ENCODE measurements around the gene PTPRH.
"Not testable (repeated sequence)": the region's sequence is repeated elsewhere in the genome, so short reads cannot be mapped to it uniquely, and the experiment has no call there.

Gene PTPRH

GRCh38 chr19:55158848-55159749 is 50.2 kb downstream of the PTPRH start:
- no peak for DNase-seq

GRCh38 chr19:55158423-55158822 is 50.9 kb downstream of the PTPRH start:
- DNase-seq = no peak

DNA sequence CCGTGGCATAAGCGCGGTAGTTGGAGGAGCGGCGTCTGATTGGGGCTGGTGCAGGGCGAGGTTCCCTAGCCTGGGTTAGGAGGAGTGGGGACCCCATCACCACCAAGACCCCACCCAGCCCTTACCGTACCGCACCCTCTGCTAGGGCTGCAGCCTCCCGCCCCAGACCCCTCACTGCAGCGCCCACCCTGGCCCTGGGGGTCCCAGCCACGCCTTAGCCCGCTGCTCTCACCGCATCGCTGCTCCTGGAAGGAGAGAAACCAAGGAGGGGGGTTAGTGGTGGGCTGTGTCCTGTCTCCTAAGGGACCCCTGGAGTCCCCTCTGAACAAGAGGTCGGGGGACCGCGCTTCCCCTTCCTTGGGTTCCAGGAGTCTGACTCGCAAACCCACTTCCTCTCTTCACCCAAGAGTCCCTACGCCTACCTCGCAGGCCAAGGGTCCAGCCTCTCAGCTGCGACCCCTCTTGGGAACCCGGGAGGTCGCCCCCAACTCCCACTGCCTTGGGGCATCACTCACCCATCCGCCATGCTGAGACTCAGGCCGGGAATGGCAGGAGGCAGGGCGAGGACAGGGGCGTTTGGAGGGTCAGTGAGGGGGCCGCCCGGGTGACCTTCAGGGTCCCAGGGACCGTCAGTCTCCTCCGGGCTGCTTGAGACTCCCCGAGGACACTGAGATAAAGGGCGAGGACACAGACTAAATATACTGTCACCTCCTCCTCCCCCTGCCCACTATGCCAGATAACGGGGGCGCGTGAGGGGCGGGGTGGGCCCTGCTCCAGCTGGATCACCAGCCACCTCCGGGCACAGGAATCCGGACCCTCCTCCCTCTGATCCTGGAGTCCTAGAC is 52.0 kb downstream of the PTPRH start, which contains the start of gene TNNI3:
Gene TNNI3, minus strand, starts transcription at position 669 of the 845 bp plus-strand sequence. Its CDS starts 143 bp downstream, at position 526.
- DNase-seq = no peak

DNA sequence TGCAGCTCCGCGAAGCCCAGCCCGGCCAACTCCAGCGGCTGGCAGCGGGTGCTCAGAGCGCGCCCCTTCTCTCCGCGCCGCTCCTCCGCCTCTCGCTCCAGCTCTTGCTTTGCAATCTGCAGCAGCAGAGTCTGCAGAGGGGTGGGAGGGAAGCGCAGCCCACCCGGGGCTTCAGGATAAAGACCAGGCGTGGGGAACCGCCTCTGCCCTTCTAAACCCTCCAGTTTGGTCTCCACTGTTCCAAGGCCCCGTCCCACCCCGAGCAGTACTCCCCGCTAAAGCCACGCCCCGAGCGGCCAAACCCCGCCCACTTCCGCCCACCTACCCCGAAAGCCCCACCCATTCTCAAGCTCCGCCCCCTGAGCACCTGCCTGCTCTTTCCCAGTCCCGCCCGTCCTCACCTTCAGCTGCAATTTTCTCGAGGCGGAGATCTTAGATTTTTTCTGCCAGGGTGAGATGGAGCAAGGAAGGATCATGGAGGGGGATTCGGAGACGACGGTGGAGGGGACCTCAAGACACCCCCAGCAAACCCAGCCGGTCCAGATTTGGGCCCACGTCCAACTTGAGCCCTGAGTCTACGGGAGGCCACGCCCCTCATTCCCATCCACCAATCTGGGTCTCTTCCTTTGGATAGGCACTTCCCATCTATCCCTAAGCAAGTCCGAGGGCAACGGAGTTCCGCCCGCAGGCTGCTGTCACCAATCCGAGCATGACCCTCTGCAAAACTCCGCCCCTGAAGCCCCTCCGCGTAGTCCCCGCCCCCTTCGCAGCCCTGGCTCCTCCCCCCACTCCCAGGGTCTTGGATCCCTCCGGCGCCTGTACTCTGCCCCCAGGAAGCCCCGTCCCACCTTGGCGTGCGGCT is 52.9 kb downstream of the PTPRH start:
- peak in 3 of 4 experiments; percentile 23 to 43 (median 31) for DNase-seq

- DNase-seq = not testable (repeated sequence)
Measured at GRCh38 chr19:55155784-55156183, 53.5 kb downstream of the PTPRH start.

- DNase-seq = no peak
Measured at GRCh38 chr19:55153652-55154264, 55.5 kb downstream of the PTPRH start.

DNA sequence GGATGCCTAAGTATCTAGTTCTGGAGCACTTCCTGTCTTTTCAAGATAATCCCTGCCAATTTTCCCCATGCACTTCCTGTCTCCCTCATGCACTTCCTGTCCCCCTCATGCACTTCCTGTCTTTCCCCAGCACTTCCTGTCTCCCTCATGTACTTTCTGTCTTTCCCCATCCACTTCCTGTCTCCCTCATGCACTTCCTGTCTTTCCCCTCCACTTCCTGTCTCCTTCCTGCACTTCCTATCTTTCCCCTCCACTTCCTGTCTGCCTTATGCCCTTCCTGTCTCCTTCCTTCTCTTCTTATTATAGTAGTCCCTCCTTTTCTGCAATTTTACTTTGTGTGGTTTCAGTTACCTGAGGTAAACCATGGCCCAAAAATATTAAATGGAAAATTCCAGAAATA is 57.3 kb downstream of the PTPRH start:
- DNase-seq = no peak

GRCh38 chr19:55149078-55150003 is 60.0 kb downstream of the PTPRH start, which contains the start of gene TNNT1:
Gene TNNT1 (minus strand): TSS chr19:55149206. CDS start chr19:55147157, 2,049 bp downstream.
- no peak for DNase-seq

DNA sequence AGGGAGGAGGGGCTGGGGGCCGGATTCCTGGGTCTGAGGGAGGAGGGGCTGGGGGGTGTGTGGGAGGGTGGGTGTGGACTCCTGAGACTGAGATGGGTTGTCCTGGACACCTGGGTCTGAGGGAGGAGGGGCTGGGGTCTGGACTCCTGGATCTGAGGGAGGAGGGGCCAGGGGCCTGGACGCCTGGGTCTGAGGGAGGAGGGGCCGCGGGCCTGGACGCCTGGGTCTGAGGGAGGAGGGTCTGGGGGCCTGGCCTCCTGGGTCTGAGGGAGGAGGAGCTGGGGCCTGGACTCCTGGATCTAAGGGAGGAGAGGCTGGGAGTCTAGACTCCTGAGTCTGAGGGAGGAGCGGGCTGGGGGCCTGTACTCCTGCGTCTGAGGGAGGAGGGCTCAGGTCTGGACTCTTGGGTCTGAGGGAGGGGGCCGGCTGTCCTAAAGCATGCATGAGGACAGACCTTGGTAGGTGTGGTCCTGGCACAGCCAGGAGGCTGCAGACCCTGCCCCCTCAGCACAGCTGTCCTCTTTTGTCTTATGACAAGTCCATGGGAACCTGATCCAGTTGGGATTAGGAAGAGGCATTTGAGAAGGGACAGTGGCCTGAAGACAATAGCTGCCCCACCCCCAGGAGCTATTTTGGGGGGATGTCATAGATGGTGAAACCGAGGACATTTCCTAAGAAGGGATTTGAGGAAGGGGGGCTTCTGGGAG is 61.6 kb downstream of the PTPRH start:
- no peak for DNase-seq

DNA sequence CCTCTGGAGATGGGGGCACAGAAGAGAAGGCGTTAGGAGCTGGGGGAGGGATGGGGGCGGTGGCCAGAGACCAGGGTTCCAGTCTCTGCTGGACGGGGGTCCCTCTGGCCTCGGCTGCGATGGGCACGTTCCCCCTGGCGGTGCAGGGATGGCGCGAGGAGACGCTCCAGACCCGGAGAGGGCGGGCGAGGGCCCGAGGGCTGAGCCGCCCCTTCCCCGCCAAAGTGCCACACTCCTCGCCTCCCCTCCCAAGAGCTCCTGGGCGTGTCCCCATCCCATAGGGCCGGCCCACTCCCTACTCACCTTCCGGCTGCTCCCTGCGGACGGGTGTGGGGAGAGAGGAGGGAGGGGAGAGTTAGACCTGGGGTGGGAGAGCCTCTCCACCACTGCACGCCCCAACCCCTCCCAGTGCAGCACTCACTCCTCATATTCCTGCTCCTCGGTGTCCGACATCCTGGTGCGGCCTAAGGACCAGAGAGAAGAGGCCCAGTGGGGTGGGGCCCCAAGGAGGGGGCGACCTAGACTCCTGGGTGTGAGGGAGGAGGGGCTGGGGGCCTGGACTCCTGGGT is 62.5 kb downstream of the PTPRH start:
- DNase-seq = no peak

GRCh38 chr19:55146078-55146704 is 63.1 kb downstream of the PTPRH start:
- peak; percentile 35 to 57 (median 47) for DNase-seq

DNA sequence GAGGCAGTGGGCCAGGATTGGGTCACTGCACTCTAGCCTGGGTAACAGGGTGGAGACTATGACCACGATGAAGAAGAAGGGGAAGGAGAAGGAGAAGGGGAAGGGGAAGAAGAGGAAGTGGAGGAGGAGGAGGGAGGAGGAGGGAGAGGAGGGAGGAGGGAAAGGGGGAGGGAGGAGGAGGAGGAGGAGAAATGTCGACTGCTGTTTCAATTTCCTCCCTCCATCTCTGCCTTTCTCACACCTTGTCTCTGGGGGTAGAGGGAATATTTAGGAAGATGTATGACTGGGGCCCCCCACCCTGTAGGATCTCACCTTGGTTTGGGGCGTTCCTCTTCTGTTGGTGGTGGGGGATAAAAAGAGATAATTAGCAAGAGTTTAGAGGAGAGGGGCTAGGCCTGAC is 64.1 kb downstream of the PTPRH start:
- peak; percentile 20 to 56 (median 51) for DNase-seq

GRCh38 chr19:55141696-55142095 is 67.6 kb downstream of the PTPRH start:
- no peak for DNase-seq

GRCh38 chr19:55137915-55138314 is 71.4 kb downstream of the PTPRH start:
- no peak for DNase-seq

- DNase-seq = no peak
Measured at GRCh38 chr19:55136399-55137102, 72.8 kb downstream of the PTPRH start.

DNA sequence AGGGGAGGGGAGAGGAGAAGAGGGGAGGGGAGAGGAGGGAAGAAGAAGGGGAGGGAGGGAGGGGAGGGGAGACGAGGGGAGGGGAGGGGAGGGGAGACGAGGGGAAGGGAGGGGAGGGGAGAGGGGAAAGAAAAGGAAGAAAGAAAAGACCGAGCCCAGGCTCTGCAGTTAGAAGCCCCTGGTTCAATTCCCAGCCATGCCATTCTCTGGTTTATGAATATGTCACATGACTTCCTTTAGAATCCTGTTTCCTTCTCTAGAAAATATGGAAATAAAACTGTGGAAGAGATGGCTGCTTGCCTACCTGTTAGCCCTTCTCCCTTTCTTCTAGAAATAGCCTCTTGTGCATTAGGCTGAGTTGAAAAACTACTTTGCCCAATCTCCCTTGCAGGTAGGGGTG is 74.6 kb downstream of the PTPRH start:
- no peak for DNase-seq

DNA sequence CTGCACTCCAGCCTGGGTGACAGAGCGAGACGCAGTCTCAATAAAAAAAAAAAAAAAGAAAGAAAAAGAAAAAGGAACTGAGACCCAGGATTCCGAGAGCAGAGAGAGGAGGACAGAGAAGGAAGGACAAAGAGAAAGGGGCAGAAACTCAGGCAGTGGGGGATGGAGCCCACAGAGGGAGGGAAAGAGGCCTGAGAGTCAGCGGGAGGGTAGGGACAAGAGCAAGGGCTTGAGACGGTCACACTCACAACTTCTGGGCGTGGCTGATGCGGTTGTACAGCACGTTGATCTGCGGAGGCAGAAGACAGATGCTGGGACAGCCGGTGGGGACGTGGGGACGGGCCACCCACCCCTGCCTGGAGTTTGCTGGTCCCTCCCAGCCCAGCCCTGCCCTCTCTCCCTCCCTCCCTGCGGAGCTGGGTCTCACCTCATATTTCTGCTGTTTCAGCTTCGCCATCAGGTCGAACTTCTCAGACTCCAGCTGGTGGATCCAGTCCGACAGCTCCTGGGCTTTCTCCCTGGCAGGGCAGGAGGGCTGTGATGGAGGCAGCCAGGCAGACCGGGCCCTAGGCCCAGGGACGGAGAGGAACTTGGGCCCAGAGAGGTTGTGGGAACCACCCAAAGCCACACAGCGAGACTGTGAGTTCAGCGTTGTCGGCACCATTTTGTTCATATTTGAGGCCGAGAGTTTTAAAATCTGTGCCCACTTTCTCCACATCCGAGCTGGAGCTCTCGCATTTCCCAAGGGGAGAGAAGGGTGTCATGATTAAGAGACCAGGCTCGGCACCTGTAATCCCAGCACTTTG is 75.5 kb downstream of the PTPRH start:
- DNase-seq = peak in 2 of 4 experiments; percentile 28 to 29

Measured in suppressor macrophage (primary cell).